OCI-LY7 (cell line): ENCODE measurements around the gene RFNG. TPM values are rescaled to one million over a fixed set of nuclear protein-coding genes. Genes with fewer than 3 reads are reported as not detected.

Experiments used
- BruUV-seq: library from RNA; stranded (reverse); fragments of 400-500 nt; replicated peaks from 2 replicates; lab custom pipeline; 2021; lab: Mats Ljungman, UMichigan
- CTCF ChIA-PET: fragments of 300-600 bp; sonication (Branson Sonifier 250); formaldehyde crosslinking; loops from one replicate; lab custom pipeline; 2022; ENCODE audit warnings: antibody characterized with exemption; ENCODE audit not compliant: unreplicated experiment; lab: Charles Lee
- POLR2A ChIA-PET: fragments of 300-600 bp; sonication (Branson Sonifier 250); formaldehyde crosslinking; loops from one replicate; lab custom pipeline; 2022; ENCODE audit warnings: antibody characterized with exemption; lab: Charles Lee
- DNase-seq: peaks from one replicate; pipeline ENCODE4 v3.0.0-alpha.2; 2015; ENCODE audit warnings: low spot score
- H2AFZ ChIP-seq: fragments of 200-600 bp; sonication (generic), shearing (Covaris generic); 2 replicates; pipeline ENCODE4 v1.6.1; 2014; ENCODE audit warnings: mild to moderate bottlenecking, antibody characterized with exemption, low read length, moderate library complexity
- H3K27ac ChIP-seq: fragments of 200-600 bp; sonication (generic); 2 replicates; pipeline ENCODE4 v1.5.1; 2014; ENCODE audit warnings: mixed run types, low read depth, mild to moderate bottlenecking, moderate library complexity, low read length, inconsistent platforms; ENCODE audit not compliant: poor library complexity, severe bottlenecking
- H3K36me3 ChIP-seq: fragments of 200-600 bp; sonication (generic); 2 replicates; pipeline ENCODE4 v1.6.1; 2014; ENCODE audit warnings: mild to moderate bottlenecking, antibody characterized with exemption, low read length, moderate library complexity, mixed read lengths; ENCODE audit not compliant: insufficient read depth
- H3K4me1 ChIP-seq: fragments of 200-600 bp; sonication (generic); 2 replicates; pipeline ENCODE4 v1.5.1; 2014; ENCODE audit warnings: mild to moderate bottlenecking, low read length; ENCODE audit not compliant: insufficient read depth, poor library complexity, severe bottlenecking
- H3K4me2 ChIP-seq: fragments of 200-600 bp; sonication (generic); 2 replicates; pipeline ENCODE4 v1.6.1; 2014; ENCODE audit warnings: mild to moderate bottlenecking, low read length
- H3K4me3 ChIP-seq: fragments of 200-600 bp; sonication (generic); 2 replicates; pipeline ENCODE4 v1.5.1; 2014; ENCODE audit warnings: mild to moderate bottlenecking, low read depth, low read length; ENCODE audit not compliant: poor library complexity, severe bottlenecking
- H3K79me2 ChIP-seq: fragments of 200-600 bp; sonication (generic); 2 replicates; pipeline ENCODE4 v1.6.1; 2016; ENCODE audit warnings: low read depth, mild to moderate bottlenecking, low read length, moderate library complexity, mixed read lengths; ENCODE audit not compliant: insufficient read depth
- H3K9me2 ChIP-seq: fragments of 200-600 bp; sonication (generic); 2 replicates; pipeline ENCODE4 v1.6.1; 2016; ENCODE audit warnings: mild to moderate bottlenecking, low read length, mixed read lengths; ENCODE audit not compliant: insufficient read depth
- H3K9me3 ChIP-seq: fragments of 200-600 bp; sonication (generic); 2 replicates; pipeline ENCODE4 v1.6.1; 2014; ENCODE audit warnings: mild to moderate bottlenecking, mixed run types, low read length, mixed read lengths
- H4K20me1 ChIP-seq: fragments of 200-600 bp; sonication (generic); 2 replicates; pipeline ENCODE4 v1.6.1; 2014; ENCODE audit warnings: mild to moderate bottlenecking, antibody characterized with exemption, low read length, moderate library complexity, mixed read lengths; ENCODE audit not compliant: insufficient read depth
- EZH2phosphoT487 ChIP-seq: fragments of 200-600 bp; sonication (generic); IDR thresholded peaks from 2 replicates; pipeline ENCODE4 v1.6.1; 2018; ENCODE audit warnings: low read depth, borderline replicate concordance, mild to moderate bottlenecking, mixed run types, antibody characterized with exemption, low read length, moderate library complexity, mixed read lengths
- intact Hi-C: fragments of 100-400 bp; cut with micrococcal nuclease; formaldehyde crosslinking; loops from one replicate; pipeline ENCODE4 v1.10.0; 2022; ENCODE audit not compliant: unreplicated experiment
- total RNA-seq, 2 experiments: library from RNA; depleted of rRNA in 1 of 2; stranded (reverse); fragments of >200 nt in 1 of 2; shearing (Covaris generic) in 1 of 2; gene quantifications; 2 replicates each; pipeline ENCODE4 v1.2.3, GENCODE V29; 2014 to 2022
- TF ChIP-seq, protein P1 (sequence below): fragments of 200-600 bp; sonication (generic); conservative IDR thresholded peaks from 2 replicates; pipeline ENCODE4 v1.5.1; 2014; ENCODE audit warnings: mild to moderate bottlenecking, antibody characterized with exemption, low read length, moderate library complexity, mixed read lengths

Gene RFNG
- total RNA-seq, 2 experiments from 2014 or later = 47.3 to 59.4 TPM

DNA sequence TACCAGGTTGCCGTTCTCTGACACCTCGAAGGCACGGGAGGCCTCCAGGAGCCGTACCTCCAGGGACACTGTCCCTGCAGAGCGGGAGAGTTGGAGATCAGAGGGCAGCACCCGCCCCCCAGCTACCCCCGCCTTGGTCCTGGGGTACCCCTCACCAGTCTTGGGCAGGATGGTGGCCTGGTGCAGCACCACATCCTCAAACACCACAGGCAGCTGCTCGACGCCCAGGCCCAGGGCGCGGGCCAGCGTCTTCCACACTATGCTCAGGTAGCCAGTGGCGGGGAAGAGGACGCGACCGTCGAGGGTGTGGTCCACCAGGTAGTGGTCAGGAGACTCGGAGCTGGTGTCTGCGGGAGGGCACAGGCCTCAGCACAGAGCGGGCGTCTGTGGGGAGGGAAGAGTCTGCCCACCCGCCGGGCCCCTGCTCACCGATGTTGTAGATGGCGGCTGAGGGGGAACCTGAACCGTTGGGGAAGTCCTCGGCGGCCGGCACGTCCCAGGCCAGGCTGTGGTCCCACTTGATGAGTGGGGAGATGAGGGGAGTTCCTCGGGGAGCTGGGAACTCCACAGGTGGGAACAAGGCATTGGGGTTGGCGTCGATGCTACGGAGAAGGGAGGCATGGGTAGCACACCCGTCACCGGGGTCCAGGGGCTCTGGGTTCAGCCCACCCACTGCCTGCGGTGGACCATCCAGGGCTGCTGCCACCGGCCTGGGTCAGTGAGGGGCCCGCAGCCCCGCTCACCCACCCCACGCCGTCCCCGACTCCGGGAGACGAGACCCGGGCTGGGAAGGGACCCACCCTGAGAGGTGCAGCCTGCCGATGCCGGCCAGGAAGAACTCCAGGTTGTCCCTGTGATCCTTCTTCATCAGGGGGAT is 36.6 kb upstream of the RFNG start:
- CTCF ChIA-PET = no interaction called here
- H3K36me3 ChIP-seq = peaks cover 100% of the 10 kb centered on the region
- no peak for DNase-seq

GRCh38 chr17:82086941-82087906 is 35.6 kb upstream of the RFNG start:
- no peak overlapping the region for H2AFZ ChIP-seq

More for the DNA sequence above, 36.6 kb upstream of the RFNG start:
- Histone ChIP-seq H3K9me2 (no peaks in the 10 kb centered on the region), H3K4me1 (no peaks in the 10 kb centered on the region), H3K4me2 (no peak overlapping the region), H4K20me1 (no peaks in the 10 kb centered on the region), H3K4me3 (no peak overlapping the region), H3K27ac (no peak overlapping the region), H2AFZ (no peak overlapping the region), H3K9me3 (no peaks in the 10 kb centered on the region), H3K79me2 (no peaks in the 10 kb centered on the region)
- BruUV-seq = no TSS peak
- TF ChIP-seq, protein P1, sequence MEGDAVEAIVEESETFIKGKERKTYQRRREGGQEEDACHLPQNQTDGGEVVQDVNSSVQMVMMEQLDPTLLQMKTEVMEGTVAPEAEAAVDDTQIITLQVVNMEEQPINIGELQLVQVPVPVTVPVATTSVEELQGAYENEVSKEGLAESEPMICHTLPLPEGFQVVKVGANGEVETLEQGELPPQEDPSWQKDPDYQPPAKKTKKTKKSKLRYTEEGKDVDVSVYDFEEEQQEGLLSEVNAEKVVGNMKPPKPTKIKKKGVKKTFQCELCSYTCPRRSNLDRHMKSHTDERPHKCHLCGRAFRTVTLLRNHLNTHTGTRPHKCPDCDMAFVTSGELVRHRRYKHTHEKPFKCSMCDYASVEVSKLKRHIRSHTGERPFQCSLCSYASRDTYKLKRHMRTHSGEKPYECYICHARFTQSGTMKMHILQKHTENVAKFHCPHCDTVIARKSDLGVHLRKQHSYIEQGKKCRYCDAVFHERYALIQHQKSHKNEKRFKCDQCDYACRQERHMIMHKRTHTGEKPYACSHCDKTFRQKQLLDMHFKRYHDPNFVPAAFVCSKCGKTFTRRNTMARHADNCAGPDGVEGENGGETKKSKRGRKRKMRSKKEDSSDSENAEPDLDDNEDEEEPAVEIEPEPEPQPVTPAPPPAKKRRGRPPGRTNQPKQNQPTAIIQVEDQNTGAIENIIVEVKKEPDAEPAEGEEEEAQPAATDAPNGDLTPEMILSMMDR = no peak
- TF ChIP-seq EZH2phosphoT487 = no peak
- intact Hi-C loops = no loop called here
- POLR2A ChIA-PET = no interaction called here

More at GRCh38 chr17:82086941-82087906, 35.6 kb upstream of the RFNG start:
- no peaks in the 10 kb centered on the region for H4K20me1 ChIP-seq
- CTCF ChIA-PET = no interaction called here
- BruUV-seq = no TSS peak
- H3K4me1 ChIP-seq = no peaks in the 10 kb centered on the region
- no peak overlapping the region for H3K27ac ChIP-seq
- POLR2A ChIA-PET = no interaction called here
- no peaks in the 10 kb centered on the region for H3K79me2 ChIP-seq
- no peak overlapping the region for H3K4me3 ChIP-seq
- intact Hi-C loops = no loop called here
- no peak overlapping the region for H3K4me2 ChIP-seq
- no peak for TF ChIP-seq EZH2phosphoT487
- TF ChIP-seq, protein P1 = no peak
- no peaks in the 10 kb centered on the region for H3K9me3 ChIP-seq
- DNase-seq = no peak
- no peaks in the 10 kb centered on the region for H3K9me2 ChIP-seq
- H3K36me3 ChIP-seq = peaks cover 100% of the 10 kb centered on the region
